HG02623 (cell line): ENCODE measurements around the gene TTLL7.
"Not testable (repeated sequence)": the region's sequence is repeated elsewhere in the genome, so short reads cannot be mapped to it uniquely, and the experiment has no call there.

Source experiments
- ATAC-seq: cut with Tn5 transposase; IDR thresholded peaks from one replicate; pipeline ENCODE4 v1.9.1; 2021; ENCODE audit warnings: moderate library complexity; ENCODE audit not compliant: unreplicated experiment

The TTLL7 gene

DNA sequence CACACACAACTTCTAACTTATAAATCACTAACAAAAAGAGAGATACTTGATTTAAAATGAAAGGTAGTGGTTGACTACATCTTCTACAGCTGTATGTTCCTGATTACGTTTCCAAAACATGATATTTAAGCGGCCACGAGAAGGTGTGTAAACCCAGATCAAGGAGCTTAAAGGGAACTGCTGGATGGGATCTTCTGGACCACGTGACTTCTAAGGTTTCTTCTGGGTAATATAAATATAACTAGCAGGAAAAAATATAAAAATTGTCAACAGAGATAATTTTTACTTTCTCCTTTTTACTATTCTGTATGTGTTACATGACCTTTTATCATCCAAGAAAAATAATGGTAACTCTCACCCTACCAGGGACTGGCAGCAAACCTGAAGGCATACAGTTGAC is 66.2 kb downstream of the TTLL7 start:
- no peak for ATAC-seq

- ATAC-seq, result no peak
These were observed 66.7 kb downstream of the TTLL7 start for GRCh38 chr1:83932281-83932680.

DNA sequence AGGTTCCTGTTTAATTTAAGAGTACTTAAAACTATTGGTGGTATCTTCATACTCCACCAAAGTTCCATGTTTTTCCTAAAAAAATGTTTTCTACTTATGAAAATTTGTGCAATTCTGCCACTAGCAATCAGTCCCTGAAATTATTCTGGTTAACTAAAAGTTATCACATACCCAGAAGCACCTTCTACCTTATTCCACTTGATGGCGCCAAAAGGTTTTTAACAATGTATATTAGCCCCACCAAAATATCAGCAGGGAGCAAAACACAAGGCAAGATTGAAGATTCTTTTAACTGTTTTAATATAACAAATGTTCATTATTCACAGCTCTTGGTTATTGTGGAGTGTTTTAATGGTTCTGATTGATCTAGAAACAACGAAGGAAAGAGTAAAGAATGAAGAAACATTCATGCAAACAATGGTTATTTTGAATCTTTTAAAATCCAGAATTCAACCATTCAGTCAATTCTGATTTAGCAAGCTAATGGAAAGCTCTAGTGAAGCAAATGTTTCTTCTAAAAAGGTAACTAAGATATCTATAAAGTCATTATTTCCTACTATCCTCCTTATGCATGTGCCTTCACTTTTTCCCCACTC is 67.2 kb downstream of the TTLL7 start:
- ATAC-seq, result peak; percentile 82

- ATAC-seq, result no peak
These were observed 69.7 kb downstream of the TTLL7 start for GRCh38 chr1:83929184-83929583.

GRCh38 chr1:83928396-83928795 is 70.5 kb downstream of the TTLL7 start:
- no peak for ATAC-seq

- ATAC-seq, result no peak
These were observed 71.2 kb downstream of the TTLL7 start for GRCh38 chr1:83927701-83928100.

DNA sequence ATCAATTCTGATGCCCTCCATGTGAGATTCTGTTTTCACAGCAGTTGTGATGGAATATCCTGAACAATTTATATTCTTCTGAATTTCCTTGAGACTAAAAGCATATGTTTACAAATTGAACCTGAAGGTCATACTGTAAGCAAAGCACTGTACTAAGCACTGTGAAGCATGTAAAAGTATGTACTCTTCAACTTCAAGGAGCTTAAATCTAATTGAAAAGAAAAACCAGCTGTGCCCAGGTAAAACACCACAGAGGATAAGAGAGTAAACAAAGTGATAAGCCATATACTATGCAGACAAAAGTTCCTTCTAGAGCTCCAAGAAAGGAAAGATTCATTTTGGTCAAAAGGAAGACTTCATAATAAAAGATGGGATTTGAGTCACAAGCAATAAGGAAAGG is 71.9 kb downstream of the TTLL7 start:
- ATAC-seq, result no peak

- ATAC-seq, result no peak
These were observed 75.4 kb downstream of the TTLL7 start for GRCh38 chr1:83923553-83923952.

DNA sequence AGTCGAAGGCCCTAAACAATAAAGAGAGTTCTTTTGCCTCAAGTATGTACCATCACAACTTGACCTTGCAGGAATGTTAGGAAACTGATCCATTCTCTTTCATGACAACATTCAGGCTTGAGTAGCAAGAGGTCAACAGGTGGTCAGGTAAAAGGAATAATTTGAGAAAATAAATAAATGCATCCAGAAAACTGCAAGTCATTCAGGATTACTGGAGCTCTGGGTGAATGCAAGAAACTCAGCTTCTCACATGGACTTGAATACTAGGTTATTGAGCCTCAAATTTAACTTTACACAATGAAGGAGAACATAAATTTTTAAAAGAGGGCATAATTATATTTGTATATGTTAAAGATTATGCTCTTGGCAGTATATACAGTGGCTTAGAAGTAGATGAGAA is 76.5 kb downstream of the TTLL7 start:
- ATAC-seq, result no peak

DNA sequence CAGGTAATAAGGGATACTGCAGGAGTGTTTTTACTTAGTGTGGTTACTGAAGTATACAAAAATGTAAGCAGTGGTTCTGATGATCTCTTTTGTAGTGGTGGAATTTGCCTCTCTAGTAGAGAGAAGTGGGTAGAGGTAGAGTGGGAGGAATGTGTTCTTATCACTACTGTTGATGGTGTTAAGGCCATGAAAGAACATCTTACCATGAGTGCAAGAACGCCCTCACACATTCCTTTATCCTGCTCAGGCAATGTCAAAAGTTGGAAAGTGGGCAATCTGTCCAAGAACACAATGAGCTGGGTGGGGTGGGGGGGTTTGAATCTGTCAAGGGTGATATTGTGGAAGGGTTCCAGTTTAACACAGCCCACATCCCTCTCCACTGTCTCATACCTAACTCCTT is 78.6 kb downstream of the TTLL7 start:
- no peak for ATAC-seq

- ATAC-seq, result no peak
These were observed 79.1 kb downstream of the TTLL7 start for GRCh38 chr1:83919872-83920271.

- no peak for ATAC-seq
These were observed 80.1 kb downstream of the TTLL7 start for GRCh38 chr1:83918688-83919285.

DNA sequence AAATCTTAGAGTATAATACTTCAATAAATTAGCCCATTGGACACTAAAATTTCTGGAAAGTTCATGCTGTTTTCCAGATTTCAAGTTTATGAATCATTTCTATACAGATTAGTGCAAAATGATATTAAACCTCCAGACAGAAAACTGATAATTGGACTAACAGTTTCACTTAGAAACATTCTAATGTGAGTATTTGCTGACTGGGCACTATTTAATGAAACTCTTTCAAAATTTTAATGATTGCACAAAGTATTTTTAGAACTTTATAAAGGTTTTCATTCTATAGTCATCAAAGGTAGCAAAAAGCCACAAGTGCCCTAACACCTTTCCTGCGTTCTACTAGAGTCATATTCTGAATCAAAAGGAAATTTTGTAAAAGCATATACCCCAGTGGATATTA is 81.0 kb downstream of the TTLL7 start:
- ATAC-seq, result no peak

DNA sequence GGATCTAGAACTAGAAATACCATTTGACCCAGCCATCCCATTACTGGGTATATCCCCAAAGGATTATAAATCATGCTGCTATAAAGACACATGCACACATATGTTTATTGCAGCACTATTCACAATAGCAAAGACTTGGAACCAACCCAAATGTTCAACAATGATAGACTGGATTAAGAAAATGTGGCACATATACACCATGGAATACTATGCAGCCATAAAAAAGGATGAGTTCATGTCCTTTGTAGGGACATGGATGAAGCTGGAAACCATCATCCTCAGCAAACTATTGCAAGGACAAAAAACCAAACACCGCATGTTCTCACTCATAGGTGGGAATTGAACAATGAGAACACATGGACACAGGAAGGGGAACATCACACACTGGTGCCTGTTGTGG is 82.8 kb downstream of the TTLL7 start:
- ATAC-seq, result not testable (repeated sequence)

- no peak for ATAC-seq
These were observed 86.1 kb downstream of the TTLL7 start for GRCh38 chr1:83912876-83913275.

GRCh38 chr1:83910461-83910860 is 88.5 kb downstream of the TTLL7 start:
- no peak for ATAC-seq

GRCh38 chr1:83909687-83910086 is 89.2 kb downstream of the TTLL7 start:
- no peak for ATAC-seq

DNA sequence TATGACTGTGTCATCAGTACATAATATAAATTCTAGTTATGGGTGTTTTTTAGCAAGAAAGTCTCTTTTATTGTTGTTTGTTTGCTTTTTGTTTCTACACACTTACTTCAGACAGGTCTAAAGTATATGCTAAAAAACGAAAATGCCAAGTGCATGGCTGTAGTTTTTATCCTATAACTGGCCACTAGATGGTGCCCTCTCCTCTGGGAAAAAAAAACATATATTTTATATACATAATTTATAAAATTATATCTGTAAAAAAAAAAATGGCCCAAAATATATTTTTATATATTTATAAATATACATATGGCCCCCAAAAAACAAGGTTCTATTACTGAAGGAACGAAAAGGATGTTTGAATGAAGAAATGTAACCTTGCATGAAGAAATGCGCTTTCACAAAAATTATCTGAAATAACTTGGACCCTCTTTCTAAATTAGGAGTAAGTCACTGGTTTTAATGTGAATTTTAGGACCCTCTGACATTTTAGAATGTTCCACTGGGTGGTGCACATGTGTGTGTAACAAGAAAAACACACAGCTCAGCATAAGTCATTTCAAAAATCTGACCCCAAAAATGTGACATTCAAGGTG is 93.5 kb downstream of the TTLL7 start:
- no peak for ATAC-seq

DNA sequence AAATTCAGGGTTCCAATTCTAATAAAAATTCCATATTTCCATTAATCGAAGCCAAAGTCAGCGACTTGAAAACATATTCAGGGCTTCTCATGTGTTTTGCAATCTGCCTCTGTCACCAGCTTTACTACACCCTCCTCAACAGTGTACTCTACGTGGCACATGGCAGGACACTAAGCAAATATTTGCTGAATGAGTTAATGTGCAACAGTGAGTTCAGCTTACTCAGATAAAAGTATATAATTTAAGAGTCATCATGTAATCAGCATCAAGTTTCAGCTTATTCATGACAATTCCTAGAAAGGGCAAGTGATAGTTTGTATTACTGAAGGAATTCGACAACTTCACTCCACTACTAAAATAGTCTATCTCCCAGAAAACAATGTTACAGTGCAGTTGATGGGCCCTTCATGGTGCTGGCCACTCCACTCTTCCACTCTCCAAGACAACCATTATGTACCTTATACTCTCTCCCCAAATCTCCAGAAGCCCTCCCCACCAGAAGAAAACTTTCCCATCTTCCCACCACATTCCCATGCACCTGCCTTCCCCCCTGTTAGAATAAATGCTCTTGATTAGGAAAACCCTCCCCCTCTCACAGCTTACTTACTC is 97.3 kb downstream of the TTLL7 start:
- no peak for ATAC-seq

DNA sequence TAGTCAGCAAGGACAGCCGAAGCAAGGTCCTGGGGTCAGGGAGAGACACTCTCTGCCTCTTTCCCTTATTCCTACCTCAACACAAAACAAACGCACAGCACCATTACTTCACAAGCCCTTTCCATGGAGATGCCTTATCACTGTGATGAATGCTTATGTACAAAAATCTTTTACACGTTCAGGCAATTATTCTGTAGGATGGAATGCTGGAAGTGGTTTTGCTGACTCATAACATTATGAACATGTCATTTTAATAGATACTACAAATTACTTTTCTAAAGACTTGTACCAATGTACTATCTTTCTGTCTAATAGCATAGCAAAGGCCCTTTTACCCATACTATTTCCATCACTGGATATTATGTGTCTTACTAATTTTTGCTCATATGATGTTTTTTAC is 98.4 kb downstream of the TTLL7 start:
- ATAC-seq, result no peak

GRCh38 chr1:83897516-83897915 is 101.4 kb downstream of the TTLL7 start:
- no peak for ATAC-seq

GRCh38 chr1:83896299-83896698 is 102.6 kb downstream of the TTLL7 start:
- ATAC-seq, result no peak
